SK-N-SH treated with all-trans-retinoic acid at 6 μM for 48 hours (cell line): Measurements from ENCODE around the gene KCTD1.

ENCODE experiments used
- ATAC-seq: fragments of 200-7000 bp; cut with Tn5 transposase; 3 replicates; pipeline ENCODE4 v1.9.1; 2020; ENCODE audit warnings: mild to moderate bottlenecking, moderate library complexity
- ARNTL ChIP-seq: fragments of 450-650 bp; formaldehyde crosslinking; IDR thresholded peaks from 2 replicates; pipeline ENCODE4 v1.5.0; 2020; ENCODE audit warnings: low read depth, mild to moderate bottlenecking, moderate library complexity, borderline replicate concordance
- BACH2 ChIP-seq: fragments of 250-450 bp; sonication (Bioruptor Pico); IDR thresholded peaks from 2 replicates; pipeline ENCODE4 v1.9.0; 2021; ENCODE audit warnings: mild to moderate bottlenecking, borderline replicate concordance
- CREB5 ChIP-seq: fragments of 250-450 bp; sonication (Bioruptor Pico); IDR thresholded peaks from 2 replicates; pipeline ENCODE4 v1.5.1; 2020; ENCODE audit warnings: low read depth, mild to moderate bottlenecking, moderate library complexity
- CSDC2 ChIP-seq: fragments of 250-450 bp; sonication (Bioruptor Pico); IDR thresholded peaks from 2 replicates; pipeline ENCODE4 v1.5.0; 2020; ENCODE audit warnings: mild to moderate bottlenecking, moderate library complexity
- ESRRG ChIP-seq: fragments of 250-450 bp; sonication (Bioruptor Pico); IDR thresholded peaks from 2 replicates; pipeline ENCODE4 v1.6.1; 2021; ENCODE audit warnings: mild to moderate bottlenecking
- GLIS3 ChIP-seq: fragments of 250-450 bp; sonication (Bioruptor Pico); IDR thresholded peaks from 2 replicates; pipeline ENCODE4 v1.5.0; 2020; ENCODE audit warnings: mild to moderate bottlenecking, moderate library complexity
- ISL1 ChIP-seq: fragments of 250-450 bp; sonication (Bioruptor Pico); IDR thresholded peaks from 2 replicates; pipeline ENCODE4 v2.1.2; 2022; ENCODE audit warnings: mild to moderate bottlenecking, moderate library complexity
- POU6F1 ChIP-seq: fragments of 250-450 bp; sonication (Bioruptor Pico); IDR thresholded peaks from 2 replicates; pipeline ENCODE4 v1.8.0; 2021; ENCODE audit warnings: low read depth, mild to moderate bottlenecking, moderate library complexity, borderline replicate concordance
- PPARA ChIP-seq: fragments of 250-450 bp; sonication (Bioruptor Pico); IDR thresholded peaks from 2 replicates; pipeline ENCODE4 v1.5.0; 2020; ENCODE audit warnings: mild to moderate bottlenecking, borderline replicate concordance
- RARB ChIP-seq: fragments of 250-450 bp; sonication (Bioruptor Pico); IDR thresholded peaks from 2 replicates; pipeline ENCODE4 v1.8.0; 2021; ENCODE audit warnings: mild to moderate bottlenecking, moderate library complexity
- SNAI2 ChIP-seq: fragments of 250-450 bp; sonication (Bioruptor Pico); IDR thresholded peaks from 2 replicates; pipeline ENCODE4 v1.5.0; 2020; ENCODE audit warnings: mild to moderate bottlenecking, moderate library complexity
- TCF4 ChIP-seq: fragments of 250-450 bp; sonication (Bioruptor Pico); IDR thresholded peaks from 2 replicates; pipeline ENCODE4 v1.8.0; 2021; ENCODE audit warnings: mild to moderate bottlenecking, moderate library complexity, borderline replicate concordance
- TOX ChIP-seq: fragments of 250-450 bp; sonication (Bioruptor Pico); IDR thresholded peaks from 2 replicates; pipeline ENCODE4 v1.8.0; 2021; ENCODE audit warnings: mild to moderate bottlenecking, moderate library complexity, borderline replicate concordance
- TSHZ2 ChIP-seq: fragments of 250-450 bp; sonication (Bioruptor Pico); IDR thresholded peaks from 2 replicates; pipeline ENCODE4 v1.5.0; 2020; ENCODE audit warnings: mild to moderate bottlenecking, moderate library complexity
- ZC3H10 ChIP-seq: fragments of 250-450 bp; sonication (Bioruptor Pico); IDR thresholded peaks from 2 replicates; pipeline ENCODE4 v1.5.1; 2021; ENCODE audit warnings: mild to moderate bottlenecking, moderate library complexity
- ZFP3 ChIP-seq: fragments of 250-450 bp; sonication (Bioruptor Pico); IDR thresholded peaks from 2 replicates; pipeline ENCODE4 v1.5.0; 2020; ENCODE audit warnings: mild to moderate bottlenecking, moderate library complexity
- ZNF565 ChIP-seq: fragments of 450-650 bp; formaldehyde crosslinking; conservative IDR thresholded peaks from 2 replicates; pipeline ENCODE4 v1.5.0; 2020; ENCODE audit warnings: low read depth, mild to moderate bottlenecking, moderate library complexity
- ZNF70 ChIP-seq: fragments of 450-650 bp; formaldehyde crosslinking; IDR thresholded peaks from 2 replicates; pipeline ENCODE4 v1.5.0; 2020; ENCODE audit warnings: mild to moderate bottlenecking, moderate library complexity
- ZNF8 ChIP-seq: fragments of 450-650 bp; formaldehyde crosslinking; IDR thresholded peaks from 2 replicates; pipeline ENCODE4 v1.5.0; 2020; ENCODE audit warnings: mild to moderate bottlenecking, moderate library complexity
- TF ChIP-seq, protein P1 (sequence below): fragments of 250-450 bp; sonication (Bioruptor Pico); IDR thresholded peaks from 2 replicates; pipeline ENCODE4 v1.5.1; 2021; ENCODE audit warnings: mild to moderate bottlenecking, moderate library complexity

The KCTD1 gene

DNA sequence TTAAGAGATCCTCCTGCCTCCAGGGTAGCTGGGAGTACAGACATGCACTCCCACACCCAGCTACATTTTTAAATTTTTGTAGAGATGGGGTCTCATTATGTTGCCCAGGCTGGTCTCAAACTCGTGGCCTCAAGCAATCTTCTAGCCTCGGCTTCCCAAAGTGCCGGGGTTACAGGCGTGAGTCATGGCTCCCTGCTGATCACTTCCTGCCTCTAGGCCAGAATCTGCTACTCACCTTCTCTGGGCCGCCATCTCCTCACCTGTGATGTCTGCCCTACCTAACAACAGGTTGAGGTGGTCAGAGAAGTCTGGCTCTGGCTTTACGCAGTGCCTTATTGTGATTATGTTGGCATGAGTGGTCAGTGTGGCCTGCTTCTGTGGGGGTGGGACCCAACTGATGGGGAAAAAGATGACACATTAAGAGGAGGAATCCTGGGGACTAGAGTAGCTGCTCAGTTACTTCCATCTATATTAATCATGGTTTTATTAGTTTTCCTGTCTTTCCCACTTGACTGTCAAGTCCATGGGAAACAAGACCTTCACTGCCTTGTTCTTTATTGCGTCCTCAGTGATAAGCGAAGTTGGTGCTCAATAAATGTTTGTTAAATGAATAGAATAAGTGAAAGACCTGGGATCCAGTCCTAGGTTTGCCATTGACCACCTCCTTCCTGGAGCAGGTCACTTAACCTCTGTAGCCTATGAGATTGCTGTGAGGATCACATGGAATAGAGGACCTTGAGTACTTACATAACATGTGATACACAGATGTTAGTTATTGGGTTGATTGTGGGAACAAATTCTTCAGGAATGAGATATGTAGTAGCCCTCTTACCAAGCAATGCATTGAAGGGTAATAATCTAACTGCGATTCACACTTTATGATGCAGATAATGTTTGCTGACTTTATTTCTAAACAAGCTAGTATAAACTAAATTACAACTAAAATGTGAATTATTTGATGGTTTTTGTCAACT lies 15.7 kb downstream of the KCTD1 start:
- TF ChIP-seq, protein P1, sequence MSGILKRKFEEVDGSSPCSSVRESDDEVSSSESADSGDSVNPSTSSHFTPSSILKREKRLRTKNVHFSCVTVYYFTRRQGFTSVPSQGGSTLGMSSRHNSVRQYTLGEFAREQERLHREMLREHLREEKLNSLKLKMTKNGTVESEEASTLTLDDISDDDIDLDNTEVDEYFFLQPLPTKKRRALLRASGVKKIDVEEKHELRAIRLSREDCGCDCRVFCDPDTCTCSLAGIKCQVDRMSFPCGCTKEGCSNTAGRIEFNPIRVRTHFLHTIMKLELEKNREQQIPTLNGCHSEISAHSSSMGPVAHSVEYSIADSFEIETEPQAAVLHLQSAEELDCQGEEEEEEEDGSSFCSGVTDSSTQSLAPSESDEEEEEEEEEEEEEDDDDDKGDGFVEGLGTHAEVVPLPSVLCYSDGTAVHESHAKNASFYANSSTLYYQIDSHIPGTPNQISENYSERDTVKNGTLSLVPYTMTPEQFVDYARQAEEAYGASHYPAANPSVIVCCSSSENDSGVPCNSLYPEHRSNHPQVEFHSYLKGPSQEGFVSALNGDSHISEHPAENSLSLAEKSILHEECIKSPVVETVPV = no peak
- TF ChIP-seq CREB5 (CRISPR knock-in tag) (no peak), CSDC2 (CRISPR knock-in tag) (no peak), SNAI2 (CRISPR knock-in tag) (no peak)
- ATAC-seq = no peak

GRCh38 chr18:26531605-26532298 lies 16.6 kb downstream of the KCTD1 start:
- ATAC-seq = no peak
- TF ChIP-seq TCF4 (CRISPR knock-in tag) = no peak
- no peak for TF ChIP-seq POU6F1
- TF ChIP-seq GLIS3 = no peak
- no peak for TF ChIP-seq SNAI2 (CRISPR knock-in tag)
- no peak for TF ChIP-seq ESRRG (CRISPR knock-in tag)
- TF ChIP-seq ZNF70 (CRISPR knock-in tag) = no peak
- no peak for TF ChIP-seq ARNTL
- no peak for TF ChIP-seq RARB
- no peak for TF ChIP-seq ZNF565 (CRISPR knock-in tag)
- TF ChIP-seq, all 23 proteins: peak for 0

- ATAC-seq = no peak
Measured at GRCh38 chr18:26526966-26527234, 21.5 kb downstream of the KCTD1 start.

More at GRCh38 chr18:26526966-26527234, 21.5 kb downstream of the KCTD1 start:
- TF ChIP-seq ZNF8 (CRISPR knock-in tag) (no peak), ZNF70 (CRISPR knock-in tag) (no peak), SNAI2 (CRISPR knock-in tag) (no peak), TOX (CRISPR knock-in tag) (no peak), GLIS3 (no peak), BACH2 (CRISPR knock-in tag) (no peak), PPARA (no peak), RARB (no peak), CREB5 (CRISPR knock-in tag) (no peak), ZNF565 (CRISPR knock-in tag) (no peak), ISL1 (CRISPR knock-in tag) (no peak), ESRRG (CRISPR knock-in tag) (no peak), ZFP3 (CRISPR knock-in tag) (no peak), ZC3H10 (CRISPR knock-in tag) (no peak), ARNTL (no peak), POU6F1 (no peak), TSHZ2 (no peak)
- TF ChIP-seq, protein P1 = no peak
